HEK293 (cell line): ENCODE results near the gene COX19.

ENCODE experiments used
- CTCF ChIP-seq: fragments of 450-650 bp; formaldehyde crosslinking; IDR thresholded peaks from 2 replicates; pipeline ENCODE4 v1.5.1; 2016; ENCODE audit warnings: missing biosample characterization, missing genetic modification characterization
- MZF1 ChIP-seq: fragments of 450-650 bp; formaldehyde crosslinking; IDR thresholded peaks from 2 replicates; pipeline ENCODE4 v1.5.1; 2017; ENCODE audit warnings: missing biosample characterization, missing genetic modification characterization, borderline replicate concordance
- YY1 ChIP-seq: fragments of 450-650 bp; formaldehyde crosslinking; IDR thresholded peaks from 2 replicates; pipeline ENCODE4 v1.5.1; 2018; ENCODE audit warnings: missing biosample characterization, missing genetic modification characterization
- ZNF426 ChIP-seq: fragments of 450-650 bp; formaldehyde crosslinking; IDR thresholded peaks from 2 replicates; pipeline ENCODE4 v1.5.1; 2017; ENCODE audit warnings: missing biosample characterization, missing genetic modification characterization, mild to moderate bottlenecking, inconsistent platforms, moderate library complexity
- ZNF449 ChIP-seq: fragments of 450-650 bp; formaldehyde crosslinking; IDR thresholded peaks from 2 replicates; pipeline ENCODE4 v1.5.1; 2017; ENCODE audit warnings: missing biosample characterization, mild to moderate bottlenecking, missing genetic modification characterization, moderate library complexity
- ZNF510 ChIP-seq: fragments of 450-650 bp; formaldehyde crosslinking; IDR thresholded peaks from 2 replicates; pipeline ENCODE4 v1.5.1; 2018; ENCODE audit warnings: mild to moderate bottlenecking, missing genetic modification characterization, missing biosample characterization; ENCODE audit not compliant: insufficient replicate concordance
- ZNF600 ChIP-seq: fragments of 450-650 bp; formaldehyde crosslinking; IDR thresholded peaks from 2 replicates; pipeline ENCODE4 v1.5.1; 2016; ENCODE audit warnings: missing biosample characterization, missing genetic modification characterization
- ZNF747 ChIP-seq: fragments of 450-650 bp; formaldehyde crosslinking; IDR thresholded peaks from 2 replicates; pipeline ENCODE4 v1.5.1; 2016; ENCODE audit warnings: missing biosample characterization, missing genetic modification characterization
- ZNF830 ChIP-seq: fragments of 450-650 bp; IDR thresholded peaks from 2 replicates; pipeline ENCODE4 v1.5.0; 2018; ENCODE audit warnings: missing biosample characterization, missing genetic modification characterization, low read depth, mild to moderate bottlenecking, moderate library complexity
- ZSCAN18 ChIP-seq: fragments of 450-650 bp; formaldehyde crosslinking; IDR thresholded peaks from 2 replicates; pipeline ENCODE4 v1.5.1; 2016; ENCODE audit warnings: missing biosample characterization, missing genetic modification characterization
- TF ChIP-seq, protein P1 (sequence below): fragments of 450-650 bp; formaldehyde crosslinking; IDR thresholded peaks from 2 replicates; pipeline ENCODE4 v1.5.1; 2016; ENCODE audit warnings: missing biosample characterization, missing genetic modification characterization

- TF ChIP-seq, protein P1, sequence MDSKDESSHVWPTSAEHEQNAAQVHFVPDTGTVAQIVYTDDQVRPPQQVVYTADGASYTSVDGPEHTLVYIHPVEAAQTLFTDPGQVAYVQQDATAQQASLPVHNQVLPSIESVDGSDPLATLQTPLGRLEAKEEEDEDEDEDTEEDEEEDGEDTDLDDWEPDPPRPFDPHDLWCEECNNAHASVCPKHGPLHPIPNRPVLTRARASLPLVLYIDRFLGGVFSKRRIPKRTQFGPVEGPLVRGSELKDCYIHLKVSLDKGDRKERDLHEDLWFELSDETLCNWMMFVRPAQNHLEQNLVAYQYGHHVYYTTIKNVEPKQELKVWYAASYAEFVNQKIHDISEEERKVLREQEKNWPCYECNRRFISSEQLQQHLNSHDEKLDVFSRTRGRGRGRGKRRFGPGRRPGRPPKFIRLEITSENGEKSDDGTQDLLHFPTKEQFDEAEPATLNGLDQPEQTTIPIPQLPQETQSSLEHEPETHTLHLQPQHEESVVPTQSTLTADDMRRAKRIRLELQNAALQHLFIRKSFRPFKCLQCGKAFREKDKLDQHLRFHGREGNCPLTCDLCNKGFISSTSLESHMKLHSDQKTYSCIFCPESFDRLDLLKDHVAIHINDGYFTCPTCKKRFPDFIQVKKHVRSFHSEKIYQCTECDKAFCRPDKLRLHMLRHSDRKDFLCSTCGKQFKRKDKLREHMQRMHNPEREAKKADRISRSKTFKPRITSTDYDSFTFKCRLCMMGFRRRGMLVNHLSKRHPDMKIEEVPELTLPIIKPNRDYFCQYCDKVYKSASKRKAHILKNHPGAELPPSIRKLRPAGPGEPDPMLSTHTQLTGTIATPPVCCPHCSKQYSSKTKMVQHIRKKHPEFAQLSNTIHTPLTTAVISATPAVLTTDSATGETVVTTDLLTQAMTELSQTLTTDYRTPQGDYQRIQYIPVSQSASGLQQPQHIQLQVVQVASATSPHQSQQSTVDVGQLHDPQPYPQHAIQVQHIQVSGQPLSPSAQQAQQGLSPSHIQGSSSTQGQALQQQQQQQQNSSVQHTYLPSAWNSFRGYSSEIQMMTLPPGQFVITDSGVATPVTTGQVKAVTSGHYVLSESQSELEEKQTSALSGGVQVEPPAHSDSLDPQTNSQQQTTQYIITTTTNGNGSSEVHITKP (tag by site-specific recombination): no peak
- TF ChIP-seq CTCF (no peak), ZNF747 (tag by site-specific recombination) (no peak), ZNF510 (tag by site-specific recombination) (no peak), ZSCAN18 (tag by site-specific recombination) (no peak), ZNF600 (tag by site-specific recombination) (no peak), ZNF449 (tag by site-specific recombination) (no peak), ZNF830 (tag by site-specific recombination) (no peak), MZF1 (no peak), ZNF426 (tag by site-specific recombination) (no peak), YY1 (tag by site-specific recombination) (no peak)
These were observed 30.2 kb downstream of the COX19 start for GRCh38 chr7:945147-945555.
